ENCODE measurements around the gene SCFD2.
"Not testable (repeated sequence)": the region's sequence is repeated elsewhere in the genome, so short reads cannot be mapped to it uniquely, and the experiment has no call there.

The SCFD2 gene

DNA sequence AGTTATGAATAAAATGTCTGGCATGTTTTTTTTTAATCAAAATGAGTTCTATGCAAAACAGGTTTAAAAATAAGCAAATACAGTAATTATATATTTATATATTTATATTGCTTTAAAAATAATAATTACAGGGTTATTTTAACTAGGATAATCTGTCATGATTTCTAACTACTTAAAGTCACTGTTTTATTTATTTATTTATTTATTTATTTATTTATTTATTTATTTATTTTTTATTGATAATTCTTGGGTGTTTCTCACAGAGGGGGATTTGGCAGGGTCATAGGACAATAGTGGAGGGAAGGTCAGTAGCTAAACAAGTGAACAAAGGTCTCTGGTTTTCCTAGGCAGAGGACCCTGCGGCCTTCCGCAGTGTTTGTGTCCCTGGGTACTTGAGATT is 129.2 kb downstream of the SCFD2 start:
- DNase-seq, result not testable (repeated sequence)

DNA sequence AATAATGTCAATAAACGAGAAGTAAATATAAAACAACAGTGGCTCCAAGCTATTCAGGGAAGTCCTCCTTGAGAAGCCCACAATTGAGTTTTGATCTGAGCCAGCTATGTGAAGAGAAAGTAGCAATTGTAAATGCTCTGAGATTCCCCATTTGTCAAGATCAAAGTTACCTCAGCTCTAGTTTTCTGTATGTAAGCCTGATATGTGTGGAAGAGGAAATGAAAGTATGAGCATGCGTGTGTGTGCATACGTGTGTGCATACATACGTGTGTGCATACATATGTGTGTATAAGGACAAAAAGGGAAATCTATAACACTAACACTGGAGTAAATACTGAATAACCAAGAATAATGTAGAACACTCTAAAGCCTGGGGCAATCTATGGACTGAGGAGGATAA is 130.3 kb downstream of the SCFD2 start:
- no peak for DNase-seq

DNA sequence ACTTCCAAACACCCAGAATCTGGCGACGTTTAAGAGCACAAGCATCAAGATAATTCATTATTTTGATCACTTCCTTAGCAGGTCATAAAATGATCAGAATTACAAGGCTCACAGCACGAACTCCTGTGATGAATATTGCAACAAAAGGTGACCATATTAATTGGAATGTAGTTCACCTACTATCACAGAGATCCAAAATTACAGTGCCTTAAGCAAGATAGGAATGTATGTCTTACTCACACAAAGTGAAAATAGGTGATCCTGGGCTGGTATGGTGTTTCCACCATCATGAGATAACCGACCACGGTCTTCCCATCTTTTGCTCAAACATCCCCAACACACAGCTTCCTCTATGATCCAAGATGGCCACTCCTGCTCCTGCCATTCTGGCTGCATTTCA is 131.2 kb downstream of the SCFD2 start:
- DNase-seq, result no peak

DNA sequence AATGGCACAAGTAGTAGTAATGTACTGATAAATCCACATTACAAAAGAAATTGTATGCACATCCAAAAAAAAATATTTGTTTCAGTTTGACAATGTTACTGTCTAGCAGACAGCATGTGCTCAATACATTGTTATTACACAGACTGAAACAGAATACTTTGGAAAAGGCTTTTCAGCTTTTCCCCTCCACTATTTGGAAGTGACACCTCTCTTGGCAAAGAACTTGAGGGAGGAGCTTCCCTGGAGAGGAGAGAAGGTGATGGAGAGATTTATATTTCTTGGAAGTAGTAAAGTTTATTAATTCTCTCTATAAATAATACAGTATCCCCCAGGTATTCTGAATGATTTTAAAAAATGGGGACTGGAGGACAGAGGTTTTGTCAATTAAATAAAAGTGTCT is 131.8 kb downstream of the SCFD2 start:
- no peak for DNase-seq

- DNase-seq, result no peak
Observed at GRCh38 chr4:53233114-53233795, 132.6 kb downstream of the SCFD2 start.

DNA sequence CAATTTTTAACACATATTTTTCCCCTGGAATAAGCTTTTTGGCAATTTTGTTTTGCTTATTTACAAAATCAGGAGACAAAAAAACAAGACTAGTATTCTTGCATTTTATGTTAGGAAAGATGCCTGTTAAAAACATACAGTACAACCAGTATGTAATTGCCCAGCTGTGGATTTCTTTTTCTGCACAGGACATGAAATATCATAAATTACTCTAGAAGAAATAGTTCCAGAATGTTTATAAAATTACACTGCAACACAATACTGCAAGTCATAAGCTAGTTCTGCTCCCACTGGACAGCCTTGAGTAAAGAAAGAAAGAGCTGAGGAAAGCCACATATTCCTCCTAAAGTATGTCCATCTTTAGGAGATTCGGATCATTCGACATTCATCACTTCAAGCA is 133.5 kb downstream of the SCFD2 start:
- DNase-seq, result no peak

GRCh38 chr4:53228036-53228435 is 137.8 kb downstream of the SCFD2 start:
- no peak for DNase-seq

DNA sequence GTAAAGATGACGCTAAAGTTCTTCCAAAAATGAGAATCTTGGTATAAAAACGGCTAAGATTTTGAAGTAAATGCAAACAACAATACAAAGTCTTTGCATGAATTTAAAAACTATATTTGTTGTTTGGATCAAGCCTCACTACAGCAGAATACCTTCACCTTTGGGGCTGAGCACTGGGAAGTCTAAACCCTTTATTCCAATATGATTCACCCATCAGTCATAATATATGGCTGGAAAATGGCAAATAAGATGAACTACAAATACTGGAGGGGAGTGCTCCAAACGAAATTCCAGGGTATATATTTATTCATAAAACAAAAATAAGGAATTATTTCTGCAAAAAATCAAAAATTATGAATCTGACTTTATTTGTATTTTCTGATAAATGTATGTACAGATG is 138.4 kb downstream of the SCFD2 start:
- no peak for DNase-seq

- no peak for DNase-seq
Observed at GRCh38 chr4:53221832-53222480, 143.9 kb downstream of the SCFD2 start.

- not testable (repeated sequence) for DNase-seq
Observed at GRCh38 chr4:53219148-53219547, 146.7 kb downstream of the SCFD2 start.

GRCh38 chr4:53208753-53209152 is 157.1 kb downstream of the SCFD2 start:
- no peak for DNase-seq

DNA sequence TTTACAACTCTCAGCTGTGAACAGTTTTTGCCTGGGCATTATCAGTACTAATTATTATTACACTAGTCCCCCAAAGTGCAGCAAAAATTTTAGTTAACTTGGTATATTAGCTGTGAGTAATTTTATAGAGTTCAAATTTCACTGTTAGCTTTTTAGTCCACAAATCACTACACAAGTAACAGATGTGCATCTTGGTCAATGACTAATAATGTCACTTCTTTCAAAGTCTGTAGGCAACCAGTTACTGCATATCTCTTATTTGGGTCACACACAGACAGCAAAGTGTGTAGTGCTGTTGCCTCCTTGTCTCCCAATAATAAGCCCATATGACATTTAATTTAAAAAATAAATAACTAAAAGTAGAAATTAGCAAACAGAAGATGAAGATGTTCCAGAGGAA is 159.9 kb downstream of the SCFD2 start:
- no peak for DNase-seq

- no peak for DNase-seq
Observed at GRCh38 chr4:53199356-53199755, 166.5 kb downstream of the SCFD2 start.

GRCh38 chr4:53197772-53198142 is 168.1 kb downstream of the SCFD2 start:
- no peak for DNase-seq

DNA sequence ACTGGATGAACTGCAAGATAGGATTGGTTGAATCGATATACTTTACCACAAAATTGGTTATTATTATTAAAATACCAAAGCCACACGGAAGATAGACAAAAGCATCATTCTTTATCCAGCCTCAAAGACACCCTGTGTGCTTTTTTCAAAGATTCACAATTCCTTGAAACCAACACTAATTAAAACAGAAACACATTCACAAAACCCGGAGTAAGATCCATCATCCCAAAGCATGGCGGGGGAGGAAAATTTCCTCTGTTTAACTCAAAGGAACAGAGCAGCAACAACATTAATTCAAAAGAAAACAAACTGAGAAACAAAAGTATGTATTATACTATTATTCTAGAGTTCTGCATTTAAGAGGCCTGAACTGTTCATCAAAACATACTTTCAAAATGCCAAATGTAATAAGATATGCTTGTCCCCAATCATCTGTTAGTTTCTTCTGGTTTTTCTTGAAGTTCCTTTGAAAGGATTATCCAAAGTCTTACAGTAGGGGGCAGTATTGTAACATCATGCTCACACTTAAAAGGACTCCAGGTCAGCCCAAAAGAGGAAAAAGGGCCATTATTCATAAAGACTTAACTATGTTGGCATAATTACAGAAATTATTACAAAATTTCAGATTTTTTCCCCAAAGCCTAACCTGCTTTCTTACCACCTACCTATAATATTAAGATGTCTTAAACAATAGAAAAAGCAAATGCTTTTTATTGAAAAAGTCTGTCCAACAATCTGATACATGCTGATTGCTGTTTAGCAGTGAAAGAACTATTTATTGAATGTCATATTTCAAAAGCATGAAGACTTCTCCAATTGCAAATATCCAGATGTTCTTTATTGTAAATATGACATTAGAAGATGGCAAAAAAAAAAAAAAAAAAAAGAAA is 168.7 kb downstream of the SCFD2 start:
- DNase-seq, result no peak

- no peak for DNase-seq
Observed at GRCh38 chr4:53195815-53196661, 169.8 kb downstream of the SCFD2 start.

- DNase-seq, result no peak
Observed at GRCh38 chr4:53194727-53195126, 171.1 kb downstream of the SCFD2 start.

GRCh38 chr4:53193111-53193510 is 172.8 kb downstream of the SCFD2 start:
- DNase-seq, result no peak

DNA sequence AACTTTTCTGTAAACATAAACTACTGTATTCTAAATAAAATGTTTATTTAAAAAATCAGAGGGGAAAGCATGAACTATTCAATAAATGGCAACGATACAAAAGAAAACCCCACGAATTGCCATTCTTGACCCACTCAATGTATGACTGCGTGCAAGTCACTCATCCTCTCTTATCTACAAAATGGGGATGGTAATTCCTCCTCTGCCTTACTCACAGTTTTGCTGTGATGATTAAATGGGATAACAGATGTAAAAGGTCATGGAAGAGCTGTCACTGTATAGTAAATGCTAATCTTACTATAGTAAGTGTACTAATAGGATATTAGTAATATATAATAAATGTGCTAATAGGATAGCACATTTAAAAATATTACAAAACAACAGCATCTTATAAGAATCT is 173.4 kb downstream of the SCFD2 start:
- no peak for DNase-seq

DNA sequence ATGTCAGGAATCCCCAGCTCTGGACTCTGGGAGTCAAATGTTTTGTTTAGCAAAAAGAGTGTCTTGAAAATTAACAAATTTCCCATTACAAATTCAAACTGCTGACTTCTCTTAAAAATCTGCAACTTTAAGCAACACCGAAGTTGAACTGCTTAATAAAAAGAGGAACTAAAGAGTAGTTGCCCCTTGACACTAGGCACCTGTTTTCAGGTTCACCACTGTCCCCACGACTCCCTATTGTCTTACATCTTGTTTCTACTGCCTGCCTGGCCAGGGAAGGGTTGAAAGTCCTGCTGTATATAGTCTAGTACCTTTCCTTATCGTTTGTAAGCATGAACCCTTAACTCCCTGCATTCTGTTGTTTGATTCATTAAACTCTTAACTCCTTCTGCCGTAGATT is 173.9 kb downstream of the SCFD2 start:
- no peak for DNase-seq

GRCh38 chr4:53189011-53189410 is 176.8 kb downstream of the SCFD2 start:
- DNase-seq, result no peak

- DNase-seq, result no peak
Observed at GRCh38 chr4:53186714-53187358, 179.0 kb downstream of the SCFD2 start.

All from NK-92 treated with Interleukin-12 subunit alpha and Interleukin-12 subunit beta, amount 100 ng/mL, for 24 hours (cell line).